Measurements from ENCODE around the gene ELMO1.

Gene ELMO1

GRCh38 chr7:37194943-37195342 is 253.7 kb downstream of the ELMO1 start:
- H3K27me3 Mint-ChIP-seq = no peaks in the 10 kb centered on the region
- no peaks in the 10 kb centered on the region for H3K9me3 Mint-ChIP-seq
- H3K4me3 Mint-ChIP-seq = no peak overlapping the region
- no peaks in the 10 kb centered on the region for H3K4me1 Mint-ChIP-seq (ENCODE audit: low read depth)
- H3K27ac Mint-ChIP-seq = no peak overlapping the region
- H3K36me3 Mint-ChIP-seq (ENCODE audit: low read depth) = peaks cover 78% of the 10 kb centered on the region
- intact Hi-C loops (cut with micrococcal nuclease) = loop anchor here (5.0 kb wide), 1 partner anchor 723 kb away; no protein-coding TSS in a partner anchor

- peaks cover 81% of the 10 kb centered on the region for H3K36me3 Mint-ChIP-seq (ENCODE audit: low read depth)
- no peaks in the 10 kb centered on the region for H3K27me3 Mint-ChIP-seq
- intact Hi-C loops (cut with micrococcal nuclease) = no loop called here
- no peaks in the 10 kb centered on the region for H3K4me1 Mint-ChIP-seq (ENCODE audit: low read depth)
- no peak overlapping the region for H3K4me3 Mint-ChIP-seq
- no peak overlapping the region for H3K27ac Mint-ChIP-seq
- H3K9me3 Mint-ChIP-seq = no peaks in the 10 kb centered on the region
Observed at GRCh38 chr7:37193775-37194135, 254.9 kb downstream of the ELMO1 start.

- H3K9me3 Mint-ChIP-seq = no peaks in the 10 kb centered on the region
- H3K4me3 Mint-ChIP-seq = no peak overlapping the region
- H3K27ac Mint-ChIP-seq = no peak overlapping the region
- H3K27me3 Mint-ChIP-seq = no peaks in the 10 kb centered on the region
- no peaks in the 10 kb centered on the region for H3K4me1 Mint-ChIP-seq (ENCODE audit: low read depth)
- intact Hi-C loops (cut with micrococcal nuclease) = no loop called here
- peaks cover 76% of the 10 kb centered on the region for H3K36me3 Mint-ChIP-seq (ENCODE audit: low read depth)
Observed at GRCh38 chr7:37193087-37193774, 255.4 kb downstream of the ELMO1 start.

- no peaks in the 10 kb centered on the region for H3K27me3 Mint-ChIP-seq
Observed at GRCh38 chr7:37191797-37192196, 256.9 kb downstream of the ELMO1 start.

GRCh38 chr7:37187179-37187578 is 261.5 kb downstream of the ELMO1 start:
- Mint-ChIP-seq H3K9me3 (no peaks in the 10 kb centered on the region), H3K4me1 (ENCODE audit: low read depth) (peaks cover 9% of the 10 kb centered on the region), H3K36me3 (ENCODE audit: low read depth) (peaks cover 41% of the 10 kb centered on the region), H3K27ac (no peak overlapping the region), H3K27me3 (no peaks in the 10 kb centered on the region), H3K4me3 (no peak overlapping the region)
- intact Hi-C loops (cut with micrococcal nuclease) = loop anchor here (10.0 kb wide), 1 partner anchor 312 kb away; no protein-coding TSS in a partner anchor

More at GRCh38 chr7:37191797-37192196, 256.9 kb downstream of the ELMO1 start:
- no peak overlapping the region for H3K4me3 Mint-ChIP-seq
- H3K9me3 Mint-ChIP-seq = no peaks in the 10 kb centered on the region
- no peak overlapping the region for H3K27ac Mint-ChIP-seq
- intact Hi-C loops (cut with micrococcal nuclease) = no loop called here
- H3K36me3 Mint-ChIP-seq (ENCODE audit: low read depth) = peaks cover 69% of the 10 kb centered on the region
- peaks cover 4% of the 10 kb centered on the region for H3K4me1 Mint-ChIP-seq (ENCODE audit: low read depth)

GRCh38 chr7:37186753-37187152 is 261.9 kb downstream of the ELMO1 start:
- H3K4me3 Mint-ChIP-seq = no peak overlapping the region
- H3K36me3 Mint-ChIP-seq (ENCODE audit: low read depth) = peaks cover 36% of the 10 kb centered on the region
- H3K9me3 Mint-ChIP-seq = no peaks in the 10 kb centered on the region
- H3K4me1 Mint-ChIP-seq (ENCODE audit: low read depth) = peaks cover 9% of the 10 kb centered on the region
- intact Hi-C loops (cut with micrococcal nuclease) = loop anchor here (10.0 kb wide), 1 partner anchor 312 kb away; no protein-coding TSS in a partner anchor
- no peak overlapping the region for H3K27ac Mint-ChIP-seq
- no peaks in the 10 kb centered on the region for H3K27me3 Mint-ChIP-seq

- peaks cover 12% of the 10 kb centered on the region for H3K4me1 Mint-ChIP-seq (ENCODE audit: low read depth)
- H3K27me3 Mint-ChIP-seq = no peaks in the 10 kb centered on the region
- H3K4me3 Mint-ChIP-seq = no peak overlapping the region
- H3K36me3 Mint-ChIP-seq (ENCODE audit: low read depth) = peaks cover 50% of the 10 kb centered on the region
- no peak overlapping the region for H3K27ac Mint-ChIP-seq
- intact Hi-C loops (cut with micrococcal nuclease) = loop anchor here (5.0 to 10.0 kb wide), 2 partner anchors 307 to 499 kb away; no protein-coding TSS in a partner anchor
- no peaks in the 10 kb centered on the region for H3K9me3 Mint-ChIP-seq
Observed at GRCh38 chr7:37181550-37181932, 267.1 kb downstream of the ELMO1 start.

GRCh38 chr7:37180828-37181549 is 267.7 kb downstream of the ELMO1 start:
- intact Hi-C loops (cut with micrococcal nuclease) = loop anchor here (5.0 to 10.0 kb wide), 2 partner anchors 306 to 499 kb away; no protein-coding TSS in a partner anchor
- H3K27me3 Mint-ChIP-seq = no peaks in the 10 kb centered on the region
- no peak overlapping the region for H3K27ac Mint-ChIP-seq
- peaks cover 13% of the 10 kb centered on the region for H3K4me1 Mint-ChIP-seq (ENCODE audit: low read depth)
- H3K36me3 Mint-ChIP-seq (ENCODE audit: low read depth) = peaks cover 52% of the 10 kb centered on the region
- no peak overlapping the region for H3K4me3 Mint-ChIP-seq
- H3K9me3 Mint-ChIP-seq = no peaks in the 10 kb centered on the region

GRCh38 chr7:37176079-37176478 is 272.6 kb downstream of the ELMO1 start:
- Mint-ChIP-seq H3K27me3 (no peaks in the 10 kb centered on the region), H3K4me3 (no peak overlapping the region), H3K4me1 (ENCODE audit: low read depth) (peaks cover 16% of the 10 kb centered on the region), H3K9me3 (no peaks in the 10 kb centered on the region), H3K36me3 (ENCODE audit: low read depth) (peaks cover 77% of the 10 kb centered on the region), H3K27ac (no peak overlapping the region)
- intact Hi-C loops (cut with micrococcal nuclease) = no loop called here

- H3K27me3 Mint-ChIP-seq = no peaks in the 10 kb centered on the region
- H3K9me3 Mint-ChIP-seq = no peaks in the 10 kb centered on the region
- peaks cover 77% of the 10 kb centered on the region for H3K36me3 Mint-ChIP-seq (ENCODE audit: low read depth)
- peaks cover 9% of the 10 kb centered on the region for H3K4me1 Mint-ChIP-seq (ENCODE audit: low read depth)
- no peak overlapping the region for H3K4me3 Mint-ChIP-seq
- no peak overlapping the region for H3K27ac Mint-ChIP-seq
- intact Hi-C loops (cut with micrococcal nuclease) = no loop called here
Observed at GRCh38 chr7:37174460-37174859, 274.2 kb downstream of the ELMO1 start.

GRCh38 chr7:37173670-37174069 is 275.0 kb downstream of the ELMO1 start:
- Mint-ChIP-seq H3K27ac (no peak overlapping the region), H3K4me3 (no peak overlapping the region), H3K9me3 (no peaks in the 10 kb centered on the region), H3K27me3 (no peaks in the 10 kb centered on the region), H3K36me3 (ENCODE audit: low read depth) (peaks cover 77% of the 10 kb centered on the region), H3K4me1 (ENCODE audit: low read depth) (peaks cover 7% of the 10 kb centered on the region)
- intact Hi-C loops (cut with micrococcal nuclease) = no loop called here

- intact Hi-C loops (cut with micrococcal nuclease) = no loop called here
- Mint-ChIP-seq H3K27ac (no peak overlapping the region), H3K4me1 (ENCODE audit: low read depth) (no peaks in the 10 kb centered on the region), H3K36me3 (ENCODE audit: low read depth) (peaks cover 29% of the 10 kb centered on the region), H3K4me3 (no peak overlapping the region), H3K9me3 (peaks cover 9% of the 10 kb centered on the region), H3K27me3 (no peaks in the 10 kb centered on the region)
Observed at GRCh38 chr7:37162106-37162505, 286.6 kb downstream of the ELMO1 start.

- Mint-ChIP-seq H3K4me1 (ENCODE audit: low read depth) (no peaks in the 10 kb centered on the region), H3K27ac (no peak overlapping the region), H3K27me3 (no peaks in the 10 kb centered on the region), H3K4me3 (no peak overlapping the region), H3K36me3 (ENCODE audit: low read depth) (peaks cover 41% of the 10 kb centered on the region), H3K9me3 (no peaks in the 10 kb centered on the region)
- intact Hi-C loops (cut with micrococcal nuclease) = no loop called here
Observed at GRCh38 chr7:37160656-37161055, 288.0 kb downstream of the ELMO1 start.

- no peaks in the 10 kb centered on the region for H3K27me3 Mint-ChIP-seq
- intact Hi-C loops (cut with micrococcal nuclease) = no loop called here
- no peaks in the 10 kb centered on the region for H3K9me3 Mint-ChIP-seq
- no peak overlapping the region for H3K27ac Mint-ChIP-seq
- peaks cover 5% of the 10 kb centered on the region for H3K4me1 Mint-ChIP-seq (ENCODE audit: low read depth)
- H3K4me3 Mint-ChIP-seq = no peak overlapping the region
- peaks cover 73% of the 10 kb centered on the region for H3K36me3 Mint-ChIP-seq (ENCODE audit: low read depth)
Observed at GRCh38 chr7:37153376-37153775, 295.3 kb downstream of the ELMO1 start.
